HepG2 (cell line): ENCODE measurements around the gene IL1B. TPM values are rescaled to one million over a fixed set of nuclear protein-coding genes. Genes with fewer than 3 reads are reported as not detected.

Experiments used
- CEBPB ChIP-seq: IDR thresholded peaks from 2 replicates; pipeline ENCODE4 v1.6.1; 2011; ENCODE audit warnings: low read depth, low read length, improper control_type of control experiment, borderline replicate concordance
- CEBPZ ChIP-seq: IDR thresholded peaks from 2 replicates; pipeline ENCODE4 v1.6.1; 2012; ENCODE audit warnings: low read length, improper control_type of control experiment
- FOXA3 ChIP-seq: IDR thresholded peaks from 2 replicates; pipeline ENCODE4 v1.6.1; 2016; ENCODE audit warnings: missing genetic modification reagents, missing compliant biosample characterization
- IKZF5 ChIP-seq: IDR thresholded peaks from 2 replicates; pipeline ENCODE4 v1.6.1; 2018; ENCODE audit warnings: missing genetic modification reagents, mild to moderate bottlenecking, missing compliant biosample characterization
- KDM2A ChIP-seq: sonication (generic); formaldehyde crosslinking; IDR thresholded peaks from 2 replicates; pipeline ENCODE4 v1.4.0; 2020; ENCODE audit warnings: low read depth, missing genetic modification reagents, borderline replicate concordance
- NBN ChIP-seq: fragments of 450-650 bp; conservative IDR thresholded peaks from 2 replicates; pipeline ENCODE4 v1.6.1; 2017
- NCOR1 ChIP-seq: fragments of 200-600 bp; sonication (generic); IDR thresholded peaks from 2 replicates; pipeline ENCODE4 v1.7.0; 2017; ENCODE audit warnings: antibody characterized with exemption, low read length, borderline replicate concordance
- SMARCE1 ChIP-seq: fragments of 450-650 bp; IDR thresholded peaks from 2 replicates; pipeline ENCODE4 v1.6.1; 2017; ENCODE audit warnings: borderline replicate concordance
- SYNCRIP ChIP-seq: fragments of 200-400 bp; formaldehyde crosslinking; IDR thresholded peaks from 2 replicates; pipeline ENCODE4 v1.6.1; 2018; ENCODE audit warnings: mild to moderate bottlenecking, low read depth, low read length; ENCODE audit not compliant: insufficient read depth
- THAP11 ChIP-seq: IDR thresholded peaks from 2 replicates; pipeline ENCODE4 v1.6.1; 2016; ENCODE audit warnings: missing biosample characterization, missing genetic modification reagents
- ZBTB7A ChIP-seq: sonication (generic); formaldehyde crosslinking; IDR thresholded peaks from 2 replicates; pipeline ENCODE4 v1.8.0; 2022; ENCODE audit warnings: mild to moderate bottlenecking, missing genetic modification reagents
- ZFAT ChIP-seq: sonication (generic); formaldehyde crosslinking; conservative IDR thresholded peaks from 2 replicates; pipeline ENCODE4 v1.8.1; 2023; ENCODE audit warnings: missing genetic modification reagents, inconsistent platforms
- ZNF574 ChIP-seq: sonication (generic); formaldehyde crosslinking; IDR thresholded peaks from 2 replicates; pipeline ENCODE4 v1.4.0; 2020; ENCODE audit warnings: missing genetic modification reagents
- polyA plus RNA-seq, 8 experiments: library from polyadenylated mRNA; depleted of rRNA in 3 of 8; stranded (reverse) in 7 of 8; unstranded in 1 of 8; fragments of >200 nt; fragmentation: Illumina TruSeq in 4 of 8; extraction: Trizol in 4 of 8; gene quantifications; 2 replicates each; pipeline versions ENCODE4 v1.2.1 to v1.2.3, GENCODE V29; 2011 to 2016; ENCODE audit warnings: low read depth in 4 of 8, missing spikeins in 1 of 8, mixed read lengths in 1 of 8; ENCODE audit not compliant: insufficient read depth in 1 of 8
- total RNA-seq, 5 experiments: library from RNA; depleted of rRNA; stranded (reverse); fragments of >200 nt; fragmentation: Illumina TruSeq; extraction: Trizol; gene quantifications; 2 replicates each; pipeline ENCODE4 v1.2.3, GENCODE V29; 2016; ENCODE audit warnings: low read depth in 1 of 5
- TF ChIP-seq, protein P1 (sequence below): sonication (generic); formaldehyde crosslinking; IDR thresholded peaks from 2 replicates; pipeline ENCODE4 v1.5.1; 2020; ENCODE audit warnings: missing genetic modification reagents, mild to moderate bottlenecking, borderline replicate concordance
- TF ChIP-seq, protein P2 (sequence below): sonication (generic); formaldehyde crosslinking; IDR thresholded peaks from 2 replicates; pipeline ENCODE4 v1.8.0; 2022; ENCODE audit warnings: mild to moderate bottlenecking, missing genetic modification reagents; ENCODE audit not compliant: insufficient replicate concordance
- TF ChIP-seq, protein P3 (sequence below): sonication (generic); formaldehyde crosslinking; IDR thresholded peaks from 2 replicates; pipeline ENCODE4 v1.4.0; 2020; ENCODE audit warnings: missing genetic modification reagents

IL1B gene
- total and polyA plus RNA-seq, 2 of the 13 experiments (the other 11 are each of a cell fraction or from before 2014, with no cell fraction given): 0.18 TPM; not detected in 1

DNA sequence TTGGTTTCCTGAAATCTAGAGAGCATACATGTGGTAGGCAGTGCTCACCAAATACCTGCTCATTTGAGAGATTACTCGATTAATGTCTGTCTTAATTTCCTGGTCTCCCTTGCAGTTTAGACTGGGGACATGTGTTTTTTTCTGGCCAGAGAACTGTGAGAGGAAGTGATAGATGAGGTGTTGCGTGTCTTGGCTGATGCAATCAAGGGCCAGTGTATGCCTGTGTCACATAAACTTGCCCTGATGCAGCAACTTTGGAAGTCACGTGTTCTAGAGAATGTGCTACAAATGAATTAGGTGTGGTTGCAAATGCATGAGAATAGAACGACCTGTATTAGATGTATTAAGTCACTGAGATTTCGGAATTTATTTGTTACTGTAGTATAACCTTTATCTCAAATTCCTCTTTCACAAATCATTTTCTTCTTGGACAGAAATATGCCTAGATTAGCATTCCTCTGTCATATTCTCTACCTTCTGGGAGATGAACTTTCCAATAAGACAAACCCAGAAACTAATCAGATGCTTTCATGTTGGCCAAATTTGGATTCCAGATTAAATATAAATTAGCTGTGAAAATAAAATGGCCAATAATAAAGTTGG is 42.3 kb downstream of the IL1B start (continued):
- TF ChIP-seq, protein P1, sequence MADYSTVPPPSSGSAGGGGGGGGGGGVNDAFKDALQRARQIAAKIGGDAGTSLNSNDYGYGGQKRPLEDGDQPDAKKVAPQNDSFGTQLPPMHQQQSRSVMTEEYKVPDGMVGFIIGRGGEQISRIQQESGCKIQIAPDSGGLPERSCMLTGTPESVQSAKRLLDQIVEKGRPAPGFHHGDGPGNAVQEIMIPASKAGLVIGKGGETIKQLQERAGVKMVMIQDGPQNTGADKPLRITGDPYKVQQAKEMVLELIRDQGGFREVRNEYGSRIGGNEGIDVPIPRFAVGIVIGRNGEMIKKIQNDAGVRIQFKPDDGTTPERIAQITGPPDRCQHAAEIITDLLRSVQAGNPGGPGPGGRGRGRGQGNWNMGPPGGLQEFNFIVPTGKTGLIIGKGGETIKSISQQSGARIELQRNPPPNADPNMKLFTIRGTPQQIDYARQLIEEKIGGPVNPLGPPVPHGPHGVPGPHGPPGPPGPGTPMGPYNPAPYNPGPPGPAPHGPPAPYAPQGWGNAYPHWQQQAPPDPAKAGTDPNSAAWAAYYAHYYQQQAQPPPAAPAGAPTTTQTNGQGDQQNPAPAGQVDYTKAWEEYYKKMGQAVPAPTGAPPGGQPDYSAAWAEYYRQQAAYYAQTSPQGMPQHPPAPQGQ: no peak
- TF ChIP-seq SMARCE1 (no peak), ZFAT (no peak), ZNF574 (CRISPR knock-in tag) (no peak), FOXA3 (CRISPR knock-in tag) (peak; percentile 30; the same call in 1 of the 2 replicates), NBN (no peak), KDM2A (CRISPR knock-in tag) (no peak), NCOR1 (no peak), ZBTB7A (no peak), CEBPZ (no peak), THAP11 (CRISPR knock-in tag) (peak; percentile 45), SYNCRIP (no peak), IKZF5 (CRISPR knock-in tag) (no peak), CEBPB (peak; percentile 80; the same call in 1 of the 2 replicates)
- TF ChIP-seq, protein P2, sequence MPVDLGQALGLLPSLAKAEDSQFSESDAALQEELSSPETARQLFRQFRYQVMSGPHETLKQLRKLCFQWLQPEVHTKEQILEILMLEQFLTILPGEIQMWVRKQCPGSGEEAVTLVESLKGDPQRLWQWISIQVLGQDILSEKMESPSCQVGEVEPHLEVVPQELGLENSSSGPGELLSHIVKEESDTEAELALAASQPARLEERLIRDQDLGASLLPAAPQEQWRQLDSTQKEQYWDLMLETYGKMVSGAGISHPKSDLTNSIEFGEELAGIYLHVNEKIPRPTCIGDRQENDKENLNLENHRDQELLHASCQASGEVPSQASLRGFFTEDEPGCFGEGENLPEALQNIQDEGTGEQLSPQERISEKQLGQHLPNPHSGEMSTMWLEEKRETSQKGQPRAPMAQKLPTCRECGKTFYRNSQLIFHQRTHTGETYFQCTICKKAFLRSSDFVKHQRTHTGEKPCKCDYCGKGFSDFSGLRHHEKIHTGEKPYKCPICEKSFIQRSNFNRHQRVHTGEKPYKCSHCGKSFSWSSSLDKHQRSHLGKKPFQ (CRISPR knock-in tag): no peak
- TF ChIP-seq, protein P3, sequence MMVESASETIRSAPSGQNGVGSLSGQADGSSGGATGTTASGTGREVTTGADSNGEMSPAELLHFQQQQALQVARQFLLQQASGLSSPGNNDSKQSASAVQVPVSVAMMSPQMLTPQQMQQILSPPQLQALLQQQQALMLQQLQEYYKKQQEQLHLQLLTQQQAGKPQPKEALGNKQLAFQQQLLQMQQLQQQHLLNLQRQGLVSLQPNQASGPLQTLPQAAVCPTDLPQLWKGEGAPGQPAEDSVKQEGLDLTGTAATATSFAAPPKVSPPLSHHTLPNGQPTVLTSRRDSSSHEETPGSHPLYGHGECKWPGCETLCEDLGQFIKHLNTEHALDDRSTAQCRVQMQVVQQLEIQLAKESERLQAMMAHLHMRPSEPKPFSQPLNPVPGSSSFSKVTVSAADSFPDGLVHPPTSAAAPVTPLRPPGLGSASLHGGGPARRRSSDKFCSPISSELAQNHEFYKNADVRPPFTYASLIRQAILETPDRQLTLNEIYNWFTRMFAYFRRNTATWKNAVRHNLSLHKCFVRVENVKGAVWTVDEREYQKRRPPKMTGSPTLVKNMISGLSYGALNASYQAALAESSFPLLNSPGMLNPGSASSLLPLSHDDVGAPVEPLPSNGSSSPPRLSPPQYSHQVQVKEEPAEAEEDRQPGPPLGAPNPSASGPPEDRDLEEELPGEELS (CRISPR knock-in tag): no peak
